NCI-H446 (cell line): ENCODE results near the gene MAU2.
"Not testable (repeated sequence)": the region's sequence is repeated elsewhere in the genome, so short reads cannot be mapped to it uniquely, and the experiment has no call there.

Experiments used
- DNase-seq, 2 experiments: peaks; one replicate each; lab custom pipeline; 2025; lab: John Stamatoyannopoulos, UW

MAU2 gene

DNA sequence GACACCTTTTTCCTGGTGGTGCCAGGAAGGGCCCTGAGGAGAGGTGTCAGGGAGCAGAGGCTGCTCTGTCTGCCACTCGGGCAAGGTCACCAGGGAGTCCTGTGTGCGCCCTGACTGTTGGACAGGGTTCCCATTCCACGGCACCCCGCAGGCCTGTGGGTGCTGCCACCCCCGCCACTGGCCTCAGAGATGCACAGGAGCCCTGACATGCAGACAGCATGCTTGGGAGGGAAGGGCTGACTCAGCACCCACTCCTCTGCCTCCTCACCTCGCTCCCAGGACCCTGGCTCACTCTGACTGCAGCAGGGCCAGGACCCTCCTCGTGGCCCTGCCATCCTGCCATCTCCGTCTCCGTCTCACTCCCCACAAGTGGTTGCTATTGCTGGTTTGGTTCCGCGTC, 25.3 kb downstream of the MAU2 start:
- DNase-seq: no peak

DNA sequence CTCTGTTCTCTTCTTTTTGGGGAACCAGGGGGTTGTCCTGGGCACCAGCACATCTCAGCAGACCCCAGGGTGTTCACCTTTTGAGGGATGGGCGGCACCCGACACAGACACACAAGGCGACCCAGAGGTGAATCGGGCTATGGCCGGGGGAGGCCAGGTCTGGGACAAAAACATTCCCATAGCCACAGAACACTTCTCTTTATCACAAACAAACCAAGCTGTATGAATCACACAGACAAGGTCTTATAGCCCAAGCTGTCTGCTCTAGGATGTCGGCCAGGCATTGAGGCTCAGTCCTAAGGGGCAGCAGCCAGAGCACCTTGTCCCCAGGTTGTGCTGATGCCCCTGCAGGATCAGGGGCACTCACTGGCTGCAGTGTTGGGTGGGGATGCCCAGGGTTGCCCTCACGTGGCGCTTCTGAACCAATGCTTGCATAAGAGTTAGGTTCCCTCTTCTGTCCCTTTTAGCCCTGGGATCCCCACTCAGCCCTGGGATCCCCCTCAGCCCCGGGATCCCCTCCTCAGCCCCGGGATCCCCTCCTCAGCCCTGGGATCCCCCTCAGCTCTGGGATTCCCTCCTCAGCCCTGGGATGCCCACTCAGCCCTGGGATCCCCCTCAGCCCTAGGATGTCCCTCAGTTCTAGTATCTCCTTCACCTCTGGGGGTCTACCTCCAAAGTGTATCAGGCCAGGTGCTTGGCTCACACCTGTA, 26.9 kb downstream of the MAU2 start:
- no peak for DNase-seq

DNA sequence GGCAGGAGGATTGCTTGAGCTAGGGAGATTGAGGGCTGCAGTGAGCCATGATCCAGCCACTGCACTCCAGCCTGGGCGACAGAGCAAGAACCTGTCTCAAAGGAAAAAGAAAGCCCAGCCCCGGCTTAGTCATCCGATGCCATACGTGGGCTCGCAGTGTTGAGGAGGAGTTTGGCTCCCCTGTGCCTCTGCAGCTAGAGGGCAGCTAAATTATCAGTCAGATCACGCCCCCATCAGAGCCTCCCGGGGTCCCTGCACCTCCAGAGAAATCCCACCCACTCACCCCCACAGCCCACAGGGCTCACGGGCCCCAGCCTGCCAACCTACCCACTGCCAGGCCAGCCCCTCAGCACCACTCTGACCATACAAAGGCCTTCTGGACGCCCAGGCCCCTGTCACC, 27.6 kb downstream of the MAU2 start:
- no peak for DNase-seq

DNA sequence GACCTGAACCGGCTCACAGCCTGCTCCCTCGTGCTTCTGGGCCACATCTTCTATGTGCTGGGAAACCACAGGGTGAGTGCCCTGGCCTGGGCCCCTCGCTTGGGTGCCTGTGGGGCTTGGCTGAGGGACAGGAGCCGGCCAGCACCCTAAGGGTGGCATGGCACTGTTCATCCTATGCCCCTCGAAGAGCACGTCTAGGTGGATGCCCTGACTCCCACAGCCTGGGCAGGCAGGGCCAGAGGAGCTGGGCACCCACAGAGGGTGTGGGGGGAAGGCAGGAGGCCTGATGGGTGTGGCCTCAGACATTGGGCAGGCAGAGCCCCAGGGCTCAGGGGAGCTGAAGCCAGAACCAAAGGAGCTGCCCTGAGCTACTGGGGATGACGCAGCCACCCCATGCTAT, 28.7 kb downstream of the MAU2 start:
- DNase-seq: no peak

DNA sequence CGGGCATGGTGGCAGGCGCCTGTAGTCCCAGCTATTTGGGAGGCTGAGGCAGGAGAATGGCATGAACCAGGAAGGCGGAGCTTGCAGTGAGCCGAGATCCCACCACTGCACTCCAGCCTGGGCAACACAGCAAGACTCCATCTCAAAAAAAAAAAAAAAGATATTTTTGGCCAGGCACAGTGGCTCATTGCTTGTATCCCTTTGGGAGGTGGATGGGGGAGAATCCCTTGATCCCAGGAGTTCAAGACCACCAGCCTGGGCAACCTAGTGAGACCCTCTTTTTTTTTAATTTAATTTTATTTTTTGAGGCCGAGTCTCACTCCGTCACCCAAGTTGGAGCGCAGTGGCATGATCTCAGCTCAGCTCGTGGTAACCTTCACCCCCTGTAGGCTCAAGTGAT, 30.1 kb downstream of the MAU2 start:
- DNase-seq: not testable (repeated sequence)

DNA sequence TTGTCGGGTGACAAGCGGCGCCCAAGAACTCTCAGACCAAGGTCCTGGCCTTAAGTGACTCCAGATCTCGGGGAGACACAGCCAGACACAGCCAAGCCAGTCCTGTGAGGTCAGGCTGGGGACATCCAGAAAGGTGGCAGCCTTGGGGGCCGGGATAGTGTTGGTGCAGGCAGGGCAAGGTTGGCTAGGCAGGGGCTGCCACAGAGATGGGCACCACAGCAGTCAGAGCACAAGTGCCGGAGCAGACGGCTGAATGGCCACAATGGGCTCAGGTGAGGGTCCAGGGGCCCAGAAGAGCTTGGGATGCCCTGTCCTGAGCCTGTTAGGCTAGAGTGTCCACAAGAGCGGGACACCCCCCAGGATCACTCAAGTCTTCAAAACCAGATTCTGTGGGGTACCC, 32.2 kb downstream of the MAU2 start:
- DNase-seq: no peak

DNA sequence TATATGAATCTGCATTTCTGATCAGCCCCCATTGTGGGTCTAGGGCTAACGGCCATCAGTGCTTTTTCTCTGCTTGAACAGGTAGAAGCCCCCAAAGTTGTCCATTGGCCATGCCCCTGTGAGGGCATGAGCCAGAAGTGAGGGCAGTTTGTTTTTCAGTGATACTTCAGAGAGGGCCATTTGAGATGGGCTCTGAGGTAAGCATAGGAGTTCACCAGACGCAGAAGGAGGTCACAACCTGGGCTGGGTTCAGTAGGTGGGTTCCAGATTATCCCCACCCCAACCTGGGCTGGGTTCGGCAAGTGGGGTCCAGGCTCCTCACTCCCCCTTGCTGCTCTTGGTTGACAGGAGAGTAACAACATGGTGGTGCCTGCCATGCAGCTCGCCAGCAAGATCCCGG, 33.4 kb downstream of the MAU2 start:
- no peak for DNase-seq

DNA sequence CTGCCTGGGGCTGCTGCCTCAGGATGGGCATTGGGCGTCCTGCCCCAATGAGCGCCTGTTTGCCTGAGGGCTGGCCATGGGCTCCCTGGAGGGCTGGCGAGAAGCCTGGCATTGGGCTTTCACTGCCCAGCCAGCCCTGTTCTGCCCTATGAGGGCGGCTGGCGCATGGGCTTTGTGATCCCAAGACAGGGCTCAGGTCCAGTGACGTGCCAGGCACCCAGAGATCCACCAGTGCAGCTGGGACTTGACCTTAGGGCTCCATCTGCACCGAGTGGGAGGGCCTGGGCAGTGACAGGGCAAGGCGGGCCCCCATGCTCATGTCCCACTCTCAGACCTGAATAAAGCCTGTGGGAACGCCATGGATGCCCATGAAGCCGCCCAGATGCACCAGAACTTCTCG, 34.3 kb downstream of the MAU2 start:
- no peak for DNase-seq

DNA sequence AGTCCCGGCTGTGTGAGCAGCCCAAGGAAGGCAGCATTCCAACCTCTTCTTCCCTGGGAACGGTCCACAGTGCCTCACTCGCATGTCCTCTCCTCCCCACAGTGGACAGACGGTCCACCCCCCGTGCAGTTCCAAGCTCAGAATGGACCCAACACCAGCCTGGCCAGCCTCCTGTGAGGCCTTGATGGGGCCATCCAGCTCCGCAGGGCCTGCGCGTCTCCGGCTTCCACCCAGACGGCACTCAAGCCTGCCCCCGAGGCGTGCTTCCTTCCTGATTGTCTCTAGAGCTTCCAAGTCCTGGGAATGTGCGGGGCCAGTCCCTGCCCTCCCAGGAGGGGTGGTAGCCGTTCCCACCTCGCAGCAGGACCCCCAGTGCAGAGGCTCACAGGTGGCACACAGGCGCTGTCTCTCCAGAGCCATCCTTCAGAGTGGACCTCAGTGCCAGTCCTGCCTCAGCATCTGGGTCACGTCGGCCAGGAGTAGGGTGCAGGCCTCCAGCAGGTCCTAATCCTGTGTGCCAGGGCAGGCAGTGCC, 35.0 kb downstream of the MAU2 start:
- no peak for DNase-seq

DNA sequence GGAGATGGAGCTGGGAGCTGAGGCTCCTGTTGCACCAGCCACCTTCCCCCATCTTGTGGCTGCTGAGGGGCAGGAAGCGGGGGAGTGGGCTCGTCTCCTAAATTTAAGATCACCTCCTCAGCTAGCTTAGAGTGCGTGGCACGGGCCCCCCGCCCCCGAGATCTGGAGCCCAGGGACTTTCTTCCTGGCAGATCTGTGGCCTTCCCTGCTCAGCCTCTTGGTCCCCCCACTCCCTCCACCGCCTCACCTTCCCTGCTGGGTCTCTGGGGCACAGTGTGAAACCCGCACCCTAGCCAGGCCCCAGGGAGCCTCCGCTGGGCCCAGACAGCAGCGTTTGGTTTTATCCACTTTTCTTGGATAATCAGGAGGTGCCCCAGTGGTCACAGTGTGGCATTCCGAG, 35.9 kb downstream of the MAU2 start:
- DNase-seq: no peak

DNA sequence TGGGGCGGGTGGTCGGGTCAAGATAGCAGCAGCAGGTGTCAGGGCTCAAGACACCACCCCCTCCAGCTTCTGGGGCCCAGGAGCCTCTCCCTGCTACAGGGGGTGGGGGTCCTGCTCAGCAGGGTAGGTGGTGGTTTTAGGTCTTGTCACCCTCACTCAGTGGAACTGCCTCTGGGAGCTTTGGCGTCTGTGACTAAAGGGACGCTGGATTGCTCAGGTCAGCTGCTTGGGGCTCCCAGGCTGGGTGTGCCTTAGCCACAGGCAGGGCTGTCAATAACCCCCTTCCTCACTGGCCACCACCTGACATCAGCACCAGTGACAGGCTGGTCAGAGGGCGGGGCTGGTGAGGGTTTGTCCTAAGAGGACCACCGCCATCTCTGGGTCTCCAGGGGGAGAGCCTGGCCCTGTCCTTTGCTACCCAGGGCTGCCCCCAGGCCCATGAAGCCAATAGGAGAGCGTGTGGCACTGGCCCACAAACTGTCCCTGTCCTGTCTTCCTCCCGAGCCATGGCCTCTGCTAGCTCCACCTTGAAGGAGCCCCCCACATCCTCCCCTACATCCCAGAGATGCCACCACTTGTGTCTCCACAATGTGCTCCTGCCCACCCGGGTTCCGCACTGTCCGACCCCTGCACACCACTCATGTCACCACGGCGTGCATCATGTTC, 36.4 kb downstream of the MAU2 start:
- no peak for DNase-seq

DNA sequence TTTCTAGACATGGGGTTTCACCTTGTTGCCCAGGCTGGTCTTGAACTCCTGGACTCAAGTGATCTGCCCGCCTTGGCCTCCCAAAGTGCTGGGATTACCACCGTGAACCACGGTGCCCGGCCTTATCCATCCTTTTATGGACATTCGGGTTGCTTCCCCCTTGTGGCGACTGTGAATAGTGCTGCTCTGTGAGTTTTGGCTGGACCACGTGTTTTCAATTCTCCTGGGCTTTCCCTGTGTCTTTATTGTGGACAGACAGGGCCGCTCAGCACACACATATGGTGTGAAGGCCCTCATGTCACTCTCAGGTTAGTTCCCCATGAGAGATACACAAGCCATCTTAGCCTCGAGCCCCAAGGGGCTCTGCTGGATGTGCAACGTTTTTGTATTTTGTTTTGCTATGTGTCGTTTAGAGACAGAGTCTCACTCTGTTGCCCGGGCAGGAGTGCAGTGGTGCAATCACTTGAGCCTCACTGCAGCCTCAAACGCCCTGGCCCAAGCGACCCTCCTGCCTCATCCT, 40.5 kb downstream of the MAU2 start:
- peak; percentile 83 to 84 for DNase-seq

DNA sequence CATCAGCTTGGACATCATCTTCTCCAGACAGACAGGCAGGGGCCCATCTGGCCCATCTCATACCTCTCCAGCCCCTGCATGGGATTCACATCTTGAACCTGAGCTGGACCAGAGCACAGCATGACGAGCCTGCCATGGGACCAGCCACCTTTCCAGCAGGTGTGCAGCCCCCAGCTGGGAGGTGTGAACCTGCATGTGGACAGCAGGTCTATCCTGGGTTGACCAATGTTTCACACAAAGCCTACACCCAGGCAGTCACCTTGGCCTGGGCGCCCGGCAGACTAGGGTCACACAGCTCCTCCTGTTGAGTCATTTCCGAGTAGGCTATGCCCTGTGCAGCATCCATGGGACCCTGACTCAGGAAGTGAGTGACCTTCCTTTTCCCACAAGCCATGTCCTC, 41.4 kb downstream of the MAU2 start:
- no peak for DNase-seq

DNA sequence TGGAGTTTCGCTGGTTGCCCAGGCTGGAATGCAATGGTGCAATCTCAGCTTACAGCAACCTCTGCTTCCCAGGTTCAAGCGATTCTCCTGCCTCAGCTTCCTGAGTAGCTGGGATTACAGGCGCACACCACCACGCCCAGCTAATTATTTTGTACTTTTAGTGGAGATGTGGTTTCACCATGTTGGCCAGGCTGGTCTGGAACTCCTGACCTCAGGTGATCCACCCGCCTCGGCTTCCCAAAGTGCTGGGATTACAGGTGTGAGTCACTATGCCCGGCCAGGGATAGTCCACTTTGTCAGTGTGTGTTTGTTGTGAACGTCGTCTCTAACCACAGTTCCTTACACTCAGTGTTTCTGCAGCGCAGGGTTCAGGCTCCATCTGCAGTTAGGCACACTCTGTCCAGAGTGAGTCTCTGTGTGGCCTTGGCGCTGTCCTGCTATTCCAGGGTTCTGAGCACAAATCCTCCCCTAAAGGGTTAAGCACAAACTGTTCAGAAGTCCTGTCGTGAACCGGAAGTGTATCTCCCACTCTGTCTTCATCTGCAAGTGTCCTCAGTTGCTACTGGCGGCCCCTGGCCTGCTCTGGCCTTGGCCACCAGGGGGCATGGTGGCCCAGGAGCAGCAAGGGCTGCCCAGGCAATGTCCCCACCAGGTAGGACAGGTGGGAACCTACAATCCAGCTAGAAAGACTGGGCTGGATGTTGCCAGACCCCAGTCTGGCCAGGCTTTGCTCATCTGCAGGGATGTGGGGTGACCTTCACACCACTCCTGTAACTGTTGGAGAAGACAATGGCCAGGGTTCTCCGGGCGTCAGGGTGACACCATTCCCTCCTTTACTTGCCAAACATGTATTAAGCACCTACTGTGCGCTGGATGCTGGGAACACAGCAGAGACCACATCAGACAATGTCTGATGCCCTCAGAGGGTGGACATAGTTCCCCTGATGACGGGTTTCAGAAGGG, 46.1 kb downstream of the MAU2 start:
- DNase-seq: peak; percentile 31 to 56

DNA sequence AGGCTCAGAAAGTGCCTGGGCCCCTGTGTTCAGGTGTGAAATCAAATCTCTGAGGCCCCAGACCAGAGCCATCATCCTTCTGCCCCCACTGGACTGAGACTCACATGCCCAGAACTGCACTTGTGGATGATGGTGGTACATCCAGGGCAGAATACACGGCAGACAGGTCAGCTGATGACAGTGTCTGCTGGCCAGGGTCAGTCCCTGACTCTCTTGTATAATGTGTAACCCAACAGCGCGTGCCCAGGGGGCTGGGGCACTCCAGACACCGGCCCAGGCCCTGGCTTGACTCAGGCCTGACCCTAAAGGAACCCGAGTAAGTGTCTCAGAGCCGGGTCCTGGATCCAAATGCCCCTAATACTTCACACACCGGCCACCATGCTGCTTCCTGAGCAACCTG, 47.5 kb downstream of the MAU2 start:
- no peak for DNase-seq

DNA sequence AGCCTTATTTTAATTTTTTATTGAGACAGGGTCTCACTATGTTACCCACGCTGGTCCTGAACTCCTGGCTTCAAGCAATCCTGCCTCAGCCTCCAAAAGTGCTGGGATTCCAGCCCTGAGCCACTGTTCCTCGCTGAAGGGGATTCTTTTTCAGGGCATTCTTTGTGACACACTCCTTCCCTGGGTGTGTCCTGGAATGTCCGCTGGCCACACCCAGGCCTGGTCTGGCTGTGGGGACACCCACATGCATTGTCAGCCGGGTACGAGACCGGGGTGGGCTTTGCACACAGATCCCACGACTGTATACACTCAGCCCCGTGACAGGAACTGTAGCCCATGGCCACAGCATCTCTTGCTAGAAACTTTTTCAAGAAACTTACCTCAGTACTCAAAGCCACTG, 50.4 kb downstream of the MAU2 start:
- no peak for DNase-seq

DNA sequence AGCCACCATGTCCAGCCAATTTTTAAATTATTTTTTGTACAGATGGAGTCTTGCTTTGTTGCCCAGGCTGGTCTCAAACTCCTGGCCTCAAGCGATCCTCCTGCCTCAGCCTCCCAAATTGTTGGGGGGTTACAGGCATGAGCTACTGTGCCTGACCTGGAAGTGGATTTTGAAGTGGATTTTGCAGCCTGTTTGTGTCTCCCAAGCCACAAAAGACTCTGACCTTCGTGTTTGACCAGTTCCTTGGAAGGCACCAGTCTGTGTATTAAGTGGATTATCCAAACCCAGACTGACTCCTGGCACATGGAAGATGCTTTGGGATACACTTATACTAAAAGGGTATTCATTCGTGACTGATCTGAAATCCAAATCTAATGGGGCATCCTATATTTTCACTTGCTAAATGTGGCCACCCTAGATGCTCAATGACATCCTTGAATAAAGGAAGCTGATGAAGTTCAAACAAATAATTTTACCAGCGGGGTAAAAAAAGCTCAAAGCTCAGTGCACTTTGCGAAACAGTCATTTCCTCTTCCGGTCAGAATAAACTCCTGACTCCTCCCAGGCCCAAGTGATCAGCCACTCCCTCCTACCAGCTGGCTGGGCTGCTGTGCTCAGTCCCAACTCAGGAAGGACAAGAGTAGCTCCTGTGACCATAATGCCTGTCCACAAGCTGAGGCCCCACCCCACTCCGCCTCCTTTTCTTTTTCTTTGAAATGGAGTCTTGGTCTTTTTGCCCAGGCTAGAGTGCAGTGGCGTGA, 52.2 kb downstream of the MAU2 start:
- no peak for DNase-seq

DNA sequence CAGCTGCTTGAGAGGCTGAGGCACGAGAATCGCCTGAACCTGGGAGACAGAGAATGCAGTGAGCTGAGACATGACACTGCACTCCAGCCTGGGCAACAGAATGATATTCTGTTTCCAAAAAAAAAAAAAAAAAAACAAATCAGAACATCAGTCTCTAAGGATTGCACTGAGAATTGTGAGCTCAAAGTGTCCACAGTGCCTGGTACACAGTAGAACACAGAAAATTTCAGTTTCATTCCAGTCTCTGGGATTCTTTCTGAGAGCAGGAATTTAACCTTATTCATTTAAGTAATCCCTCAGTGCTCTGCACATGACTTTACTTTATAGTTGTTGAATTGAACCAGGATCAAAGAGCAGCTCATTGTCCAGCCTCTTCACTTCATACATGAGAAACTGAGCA, 58.9 kb downstream of the MAU2 start:
- no peak for DNase-seq

DNA sequence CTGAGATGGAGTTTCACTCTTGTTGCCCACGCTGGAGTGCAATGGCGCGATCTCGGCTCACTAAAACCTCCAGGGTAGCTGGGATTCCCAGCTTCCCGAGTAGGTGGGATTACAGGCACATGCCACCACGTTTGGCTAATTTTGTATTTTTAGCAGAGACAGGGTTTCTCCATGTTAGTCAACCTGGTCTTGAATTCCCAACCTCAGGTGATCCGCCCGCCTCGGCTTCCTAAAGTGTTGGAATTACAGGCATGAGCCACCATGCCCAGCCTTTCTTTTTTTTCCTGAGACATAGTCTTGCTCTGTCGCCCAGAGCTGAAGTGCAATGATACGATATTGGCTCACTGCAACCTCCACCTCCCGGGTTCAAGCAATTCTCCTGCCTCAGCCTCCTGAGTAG, 59.7 kb downstream of the MAU2 start:
- DNase-seq: not testable (repeated sequence)

DNA sequence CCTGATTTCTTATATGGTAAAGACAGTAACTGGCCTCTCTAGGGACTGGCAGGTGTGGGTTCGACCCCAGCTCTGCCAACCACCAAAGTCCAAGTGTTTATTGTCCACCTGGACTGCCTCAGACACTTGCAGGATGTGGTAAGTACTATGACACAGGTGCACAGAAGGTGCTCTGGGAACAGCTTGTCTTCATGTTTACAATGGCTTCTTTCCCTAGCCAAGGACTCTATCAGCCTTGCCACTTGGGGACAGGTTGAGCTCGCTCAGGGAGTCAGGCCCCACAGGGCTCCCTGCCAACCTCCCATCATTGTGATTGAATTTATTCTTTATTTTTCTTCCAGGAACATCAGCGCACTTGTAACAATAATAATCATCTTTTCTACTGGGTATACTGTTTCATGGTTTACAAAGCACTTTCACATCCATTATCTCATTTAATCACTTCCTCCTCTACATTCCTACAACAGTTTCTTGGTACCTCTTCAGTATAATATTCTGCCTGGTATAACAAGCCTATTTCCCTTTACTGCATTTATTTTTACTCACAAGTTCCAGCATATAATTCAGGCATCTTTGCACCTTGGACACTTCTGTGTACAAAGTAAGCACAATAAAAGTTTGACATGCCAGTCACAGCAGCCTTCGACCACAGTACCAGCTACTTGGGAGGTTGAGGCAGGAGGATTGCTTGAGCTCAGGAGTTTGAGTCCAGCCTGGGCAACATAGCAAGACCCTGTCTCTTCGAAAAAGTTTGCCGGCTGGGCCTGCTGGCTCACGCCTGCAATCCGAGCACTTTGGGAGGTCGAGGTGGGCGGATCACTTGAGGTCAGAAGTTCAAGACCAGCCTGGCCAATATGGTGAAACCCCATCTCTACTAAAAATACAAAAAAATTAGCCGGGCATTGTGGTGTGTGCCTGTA, 60.6 kb downstream of the MAU2 start:
- no peak for DNase-seq
